Measurements from ENCODE around the gene CALM1.

The CALM1 gene

DNA sequence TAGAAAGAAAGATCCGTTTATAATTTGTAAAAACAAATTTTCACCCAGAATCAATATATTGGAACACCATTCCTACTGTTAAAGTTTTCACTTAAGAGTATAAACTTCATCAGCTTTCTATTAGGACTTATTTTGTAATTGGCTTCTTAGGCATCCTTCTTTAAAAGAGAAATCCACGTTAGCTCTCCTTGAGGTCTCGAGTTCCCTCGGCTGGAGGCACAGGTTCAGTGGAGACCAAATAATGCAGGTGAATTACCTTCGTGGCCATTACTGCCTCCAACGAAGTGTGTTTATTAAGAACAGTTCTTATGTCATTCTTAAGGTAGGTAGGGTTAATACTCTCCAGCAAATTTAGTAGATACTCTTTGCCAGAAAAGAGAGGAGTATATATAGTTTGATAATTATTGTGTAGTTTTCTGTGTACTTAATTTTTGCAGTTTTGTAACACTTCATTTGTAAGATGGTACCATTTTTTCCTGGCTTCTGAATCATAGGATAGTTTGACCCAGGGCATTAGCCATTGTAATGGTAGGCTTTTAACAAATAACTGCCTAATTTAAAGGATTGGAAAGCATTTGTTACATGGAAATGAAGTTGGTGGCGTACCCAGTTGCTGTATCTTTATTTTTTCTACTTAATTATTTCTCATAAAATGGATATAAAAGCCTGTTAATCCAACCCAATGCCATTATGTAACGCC, 2.2 kb downstream of the CALM1 start:
- no peak for TF ChIP-seq CTCF (IDR thresholded peaks at IDR 0.05; ENCODE audit: low read depth, low read length, poor library complexity, severe bottlenecking)
- no peak for TF ChIP-seq EZH2phosphoT487 (IDR thresholded peaks at IDR 0.05; ENCODE audit: borderline replicate concordance, low read length)
- H3K9me2 ChIP-seq (replicated peaks; ENCODE audit: control insufficient read depth, low read length) = no peaks in the 10 kb centered on the region
- peak overlapping the region; percentile 83 for H3K4me3 ChIP-seq (ENCODE audit: low read length)
- H3F3A ChIP-seq (ENCODE audit: control insufficient read depth, insufficient read depth) = peaks cover 10% of the 10 kb centered on the region
- H4K20me1 ChIP-seq (ENCODE audit: control insufficient read depth, insufficient read depth, low read depth, low read length) = peaks cover 25% of the 10 kb centered on the region
- peaks cover 58% of the 10 kb centered on the region for H3K36me3 ChIP-seq (ENCODE audit: control insufficient read depth, low read length)
- H3K4me1 ChIP-seq (ENCODE audit: control insufficient read depth, low read length) = peaks cover 22% of the 10 kb centered on the region
- H3K9me3 ChIP-seq (ENCODE audit: control insufficient read depth, insufficient read depth, low read length) = no peaks in the 10 kb centered on the region
- H3K79me2 ChIP-seq (ENCODE audit: control insufficient read depth, low read length) = peaks cover 49% of the 10 kb centered on the region
- no peaks in the 10 kb centered on the region for H3K27me3 ChIP-seq (ENCODE audit: control insufficient read depth, low read length)
- peak overlapping the region; percentile 74 for H3K27ac ChIP-seq (ENCODE audit: low read depth, low read length)
- peak overlapping the region; percentile 99 for H3K4me2 ChIP-seq (ENCODE audit: low read length)

DNA sequence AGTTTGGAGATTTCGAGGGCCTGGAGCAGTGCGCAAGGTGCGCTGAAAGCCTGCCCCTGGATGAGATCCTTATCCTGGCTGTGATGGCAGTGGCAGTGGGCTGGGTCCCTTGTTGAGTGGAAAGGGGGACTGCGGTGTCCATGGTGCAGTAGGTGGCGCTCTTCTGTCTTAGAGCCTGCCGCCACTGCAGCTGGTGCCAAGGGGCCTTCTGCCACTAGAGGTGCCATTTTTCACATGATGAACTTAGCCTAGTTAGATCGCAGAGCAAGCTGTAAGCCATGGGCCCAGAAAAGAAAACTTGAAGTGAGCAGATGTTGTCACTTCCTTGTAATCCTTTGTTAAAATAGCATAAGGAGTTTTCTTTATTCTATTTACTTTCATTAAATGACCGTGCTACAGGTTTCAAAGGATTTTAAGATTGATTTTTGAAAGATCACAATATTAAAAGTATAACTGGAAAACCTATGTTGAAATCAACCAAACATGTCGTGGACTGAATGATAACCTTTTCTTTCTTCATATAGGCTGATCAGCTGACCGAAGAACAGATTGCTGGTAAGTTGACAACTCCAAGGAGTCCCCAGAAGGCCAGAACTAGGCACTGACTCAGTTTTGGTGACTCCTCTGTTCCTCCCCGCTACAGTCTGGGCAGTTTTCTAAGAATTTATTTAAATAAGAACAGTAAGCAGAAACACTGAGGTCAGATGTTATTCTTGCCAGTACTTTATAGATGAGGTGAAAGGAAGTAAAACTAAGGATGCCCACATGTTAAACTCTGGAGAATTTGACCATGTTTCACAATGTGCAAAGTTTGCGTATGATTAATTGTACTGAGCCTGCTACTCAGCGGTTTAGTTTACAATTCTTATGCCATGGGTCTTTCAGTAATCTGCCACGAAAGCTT, 3.0 kb downstream of the CALM1 start:
- Histone ChIP-seq H3K4me2 (ENCODE audit: low read length) (peak overlapping the region; percentile 99), H3K4me1 (ENCODE audit: control insufficient read depth, low read length) (peaks cover 22% of the 10 kb centered on the region), H3K27ac (ENCODE audit: low read depth, low read length) (0 out of 2 replicates have a peak overlapping the region, but pooled peaks have one; percentile 74), H3F3A (ENCODE audit: control insufficient read depth, insufficient read depth) (peaks cover 10% of the 10 kb centered on the region), H3K4me3 (ENCODE audit: low read length) (peak overlapping the region; percentile 83), H3K36me3 (ENCODE audit: control insufficient read depth, low read length) (peaks cover 66% of the 10 kb centered on the region), H4K20me1 (ENCODE audit: control insufficient read depth, insufficient read depth, low read depth, low read length) (peaks cover 26% of the 10 kb centered on the region), H3K9me3 (ENCODE audit: control insufficient read depth, insufficient read depth, low read length) (no peaks in the 10 kb centered on the region), H3K79me2 (ENCODE audit: control insufficient read depth, low read length) (peaks cover 49% of the 10 kb centered on the region), H3K27me3 (ENCODE audit: control insufficient read depth, low read length) (no peaks in the 10 kb centered on the region), H3K9me2 (replicated peaks; ENCODE audit: control insufficient read depth, low read length) (no peaks in the 10 kb centered on the region)
- TF ChIP-seq CTCF (IDR thresholded peaks at IDR 0.05; ENCODE audit: low read depth, low read length, poor library complexity, severe bottlenecking) (peak; percentile 100), EZH2phosphoT487 (IDR thresholded peaks at IDR 0.05; ENCODE audit: borderline replicate concordance, low read length) (no peak)

- peaks cover 78% of the 10 kb centered on the region for H3K36me3 ChIP-seq (ENCODE audit: control insufficient read depth, low read length)
- H3K27ac ChIP-seq (ENCODE audit: low read depth, low read length) = no peak overlapping the region
- no peaks in the 10 kb centered on the region for H3K27me3 ChIP-seq (ENCODE audit: control insufficient read depth, low read length)
- H4K20me1 ChIP-seq (ENCODE audit: control insufficient read depth, insufficient read depth, low read depth, low read length) = peaks cover 33% of the 10 kb centered on the region
- no peak overlapping the region for H3K4me3 ChIP-seq (ENCODE audit: low read length)
- no peaks in the 10 kb centered on the region for H3K9me3 ChIP-seq (ENCODE audit: control insufficient read depth, insufficient read depth, low read length)
- H3K4me2 ChIP-seq (ENCODE audit: low read length) = no peak overlapping the region
- H3K4me1 ChIP-seq (ENCODE audit: control insufficient read depth, low read length) = peaks cover 21% of the 10 kb centered on the region
- peaks cover 49% of the 10 kb centered on the region for H3K79me2 ChIP-seq (ENCODE audit: control insufficient read depth, low read length)
- H3K9me2 ChIP-seq (replicated peaks; ENCODE audit: control insufficient read depth, low read length) = no peaks in the 10 kb centered on the region
- H3F3A ChIP-seq (ENCODE audit: control insufficient read depth, insufficient read depth) = peaks cover 14% of the 10 kb centered on the region
- no peak for TF ChIP-seq EZH2phosphoT487 (IDR thresholded peaks at IDR 0.05; ENCODE audit: borderline replicate concordance, low read length)
- TF ChIP-seq CTCF (IDR thresholded peaks at IDR 0.05; ENCODE audit: low read depth, low read length, poor library complexity, severe bottlenecking) = no peak
Measured at GRCh38 chr14:90400904-90401561, 4.2 kb downstream of the CALM1 start.
